ENCODE measurements around the gene CACNB2.
"Not testable (repeated sequence)": the region's sequence is repeated elsewhere in the genome, so short reads cannot be mapped to it uniquely, and the experiment has no call there.

The CACNB2 gene

GRCh38 chr10:18149196-18149800, 9.1 kb downstream of the CACNB2 start:
- H3K9me3 Mint-ChIP-seq = no peaks in the 10 kb centered on the region
- peaks cover 3% of the 10 kb centered on the region for H3K27me3 Mint-ChIP-seq (ENCODE audit: low read depth, poor library complexity)
- TF ChIP-seq CTCF (IDR thresholded peaks at IDR 0.05) = no peak
- peaks cover 23% of the 10 kb centered on the region for H3K4me1 Mint-ChIP-seq
- DNase-seq = no peak
- H3K27ac Mint-ChIP-seq = no peak overlapping the region
- H3K36me3 Mint-ChIP-seq (ENCODE audit: low read depth) = no peaks in the 10 kb centered on the region
- H3K4me3 Mint-ChIP-seq = no peak overlapping the region

GRCh38 chr10:18151356-18151890, 11.2 kb downstream of the CACNB2 start:
- Mint-ChIP-seq H3K36me3 (ENCODE audit: low read depth) (peaks cover 7% of the 10 kb centered on the region), H3K27ac (no peak overlapping the region), H3K27me3 (ENCODE audit: low read depth, poor library complexity) (no peaks in the 10 kb centered on the region), H3K9me3 (no peaks in the 10 kb centered on the region), H3K4me1 (peaks cover 5% of the 10 kb centered on the region), H3K4me3 (no peak overlapping the region)
- TF ChIP-seq CTCF (IDR thresholded peaks at IDR 0.05) = no peak
- DNase-seq = no peak

GRCh38 chr10:18153381-18153780, 13.2 kb downstream of the CACNB2 start:
- not testable (repeated sequence) for H3K27ac Mint-ChIP-seq; H3K36me3 Mint-ChIP-seq (ENCODE audit: low read depth); H3K9me3 Mint-ChIP-seq; H3K4me1 Mint-ChIP-seq; H3K4me3 Mint-ChIP-seq; H3K27me3 Mint-ChIP-seq (ENCODE audit: low read depth, poor library complexity); DNase-seq

- H3K27ac Mint-ChIP-seq = no peak overlapping the region
- H3K9me3 Mint-ChIP-seq = no peaks in the 10 kb centered on the region
- TF ChIP-seq CTCF (IDR thresholded peaks at IDR 0.05) = no peak
- no peak for DNase-seq
- H3K4me3 Mint-ChIP-seq = no peak overlapping the region
- H3K27me3 Mint-ChIP-seq (ENCODE audit: low read depth, poor library complexity) = no peaks in the 10 kb centered on the region
- no peaks in the 10 kb centered on the region for H3K4me1 Mint-ChIP-seq
- peaks cover 7% of the 10 kb centered on the region for H3K36me3 Mint-ChIP-seq (ENCODE audit: low read depth)
These were observed 15.1 kb downstream of the CACNB2 start for GRCh38 chr10:18155321-18155720.

GRCh38 chr10:18156797-18157196, 16.6 kb downstream of the CACNB2 start:
- DNase-seq; H3K9me3 Mint-ChIP-seq; H3K4me3 Mint-ChIP-seq; H3K27ac Mint-ChIP-seq; H3K27me3 Mint-ChIP-seq (ENCODE audit: low read depth, poor library complexity); H3K4me1 Mint-ChIP-seq; H3K36me3 Mint-ChIP-seq (ENCODE audit: low read depth): not testable (repeated sequence)

- H3K36me3 Mint-ChIP-seq (ENCODE audit: low read depth) = peaks cover 12% of the 10 kb centered on the region
- no peak overlapping the region for H3K27ac Mint-ChIP-seq
- no peaks in the 10 kb centered on the region for H3K4me1 Mint-ChIP-seq
- TF ChIP-seq CTCF (IDR thresholded peaks at IDR 0.05) = no peak
- H3K27me3 Mint-ChIP-seq (ENCODE audit: low read depth, poor library complexity) = no peaks in the 10 kb centered on the region
- no peaks in the 10 kb centered on the region for H3K9me3 Mint-ChIP-seq
- DNase-seq = no peak
- H3K4me3 Mint-ChIP-seq = no peak overlapping the region
These were observed 17.7 kb downstream of the CACNB2 start for GRCh38 chr10:18157881-18158280.

GRCh38 chr10:18158773-18159265, 18.6 kb downstream of the CACNB2 start:
- no peak for TF ChIP-seq CTCF (IDR thresholded peaks at IDR 0.05)
- no peaks in the 10 kb centered on the region for H3K9me3 Mint-ChIP-seq
- no peak for DNase-seq
- peaks cover 12% of the 10 kb centered on the region for H3K36me3 Mint-ChIP-seq (ENCODE audit: low read depth)
- H3K27me3 Mint-ChIP-seq (ENCODE audit: low read depth, poor library complexity) = no peaks in the 10 kb centered on the region
- peaks cover 6% of the 10 kb centered on the region for H3K4me1 Mint-ChIP-seq
- peak overlapping the region; percentile 64 for H3K27ac Mint-ChIP-seq
- no peak overlapping the region for H3K4me3 Mint-ChIP-seq
